Measurements from ENCODE around the gene FCHO2.

The FCHO2 gene

GRCh38 chr5:73081093-73081492 lies 125.3 kb downstream of the FCHO2 start:
- Histone ChIP-seq H3K36me3 (replicated peaks) (peaks cover 3% of the 10 kb centered on the region; the same call in 1 of the 2 replicates), H3K27me3 (ENCODE audit: low read depth) (no peaks in the 10 kb centered on the region), H3K4me3 (no peak overlapping the region), H3K9me3 (no peaks in the 10 kb centered on the region), H3K4me1 (no peaks in the 10 kb centered on the region)
- no peak for DNase-seq (ENCODE audit: low spot score in 2 of 2)
- in situ Hi-C loops (cut with MboI; ENCODE audit: low sequenced_read_pairs) = no loop called here

- Histone ChIP-seq H3K36me3 (replicated peaks) (peaks cover 3% of the 10 kb centered on the region; the same call in 1 of the 2 replicates), H3K4me3 (no peak overlapping the region), H3K4me1 (no peaks in the 10 kb centered on the region), H3K9me3 (no peaks in the 10 kb centered on the region), H3K27me3 (ENCODE audit: low read depth) (no peaks in the 10 kb centered on the region)
- in situ Hi-C loops (cut with MboI; ENCODE audit: low sequenced_read_pairs) = no loop called here
- DNase-seq (ENCODE audit: low spot score in 2 of 2) = no peak
Measured at GRCh38 chr5:73088026-73088425, 132.2 kb downstream of the FCHO2 start.

- no peaks in the 10 kb centered on the region for H3K4me1 ChIP-seq
- peaks cover 6% of the 10 kb centered on the region; the same call in 1 of the 2 replicates for H3K9me3 ChIP-seq
- no peak for DNase-seq (ENCODE audit: low spot score in 2 of 2)
- H3K27me3 ChIP-seq (ENCODE audit: low read depth) = no peaks in the 10 kb centered on the region
- in situ Hi-C loops (cut with MboI; ENCODE audit: low sequenced_read_pairs) = no loop called here
- no peaks in the 10 kb centered on the region for H3K36me3 ChIP-seq (replicated peaks)
- H3K4me3 ChIP-seq = no peak overlapping the region
Measured at GRCh38 chr5:73093943-73094342, 138.1 kb downstream of the FCHO2 start.

- in situ Hi-C loops (cut with MboI; ENCODE audit: low sequenced_read_pairs) = no loop called here
- Histone ChIP-seq H3K36me3 (replicated peaks) (no peaks in the 10 kb centered on the region), H3K4me3 (no peak overlapping the region), H3K27me3 (ENCODE audit: low read depth) (no peaks in the 10 kb centered on the region), H3K4me1 (no peaks in the 10 kb centered on the region), H3K9me3 (peaks cover 6% of the 10 kb centered on the region; the same call in 1 of the 2 replicates)
- DNase-seq (ENCODE audit: low spot score in 2 of 2) = no peak
Measured at GRCh38 chr5:73094415-73094814, 138.6 kb downstream of the FCHO2 start.

DNA sequence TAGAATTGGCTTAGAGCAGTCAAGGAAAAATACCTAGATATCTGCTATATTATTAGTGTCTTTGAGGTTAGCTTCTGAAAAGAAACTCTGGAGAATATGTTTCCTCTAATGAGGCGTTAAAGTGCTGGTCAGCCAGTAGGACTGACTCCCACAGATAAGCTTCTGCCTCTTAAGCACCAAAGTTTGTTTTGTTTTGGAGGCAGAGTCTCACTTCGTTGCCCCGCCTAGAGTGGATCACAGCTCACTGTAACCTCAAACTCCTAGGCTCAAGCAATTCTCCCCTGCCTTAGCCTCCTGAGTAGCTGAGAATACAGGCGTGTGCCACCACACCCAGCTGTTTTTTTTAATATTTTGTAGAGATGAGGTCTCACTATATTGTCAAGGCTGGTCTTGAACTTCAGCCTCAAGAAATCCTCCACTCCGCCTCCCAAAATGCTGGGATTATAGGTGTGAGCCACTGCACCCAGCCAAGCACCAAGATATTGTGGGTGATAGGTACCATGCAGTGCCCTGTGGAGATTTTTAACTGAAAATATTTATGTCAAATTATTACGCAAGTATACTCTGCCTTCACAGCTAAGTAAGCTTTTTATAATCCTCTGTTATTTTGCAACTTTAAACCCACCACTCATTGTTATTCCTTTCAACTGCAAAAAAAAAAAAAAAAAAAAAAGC lies 139.9 kb downstream of the FCHO2 start:
- in situ Hi-C loops (cut with MboI; ENCODE audit: low sequenced_read_pairs) = no loop called here
- H3K4me3 ChIP-seq = no peak overlapping the region
- no peak for DNase-seq (ENCODE audit: low spot score in 2 of 2)
- H3K9me3 ChIP-seq = peaks cover 6% of the 10 kb centered on the region; the same call in 1 of the 2 replicates
- H3K36me3 ChIP-seq (replicated peaks) = no peaks in the 10 kb centered on the region
- H3K4me1 ChIP-seq = no peaks in the 10 kb centered on the region
- H3K27me3 ChIP-seq (ENCODE audit: low read depth) = no peaks in the 10 kb centered on the region; the same call in 1 of the 2 replicates

GRCh38 chr5:73096239-73096575 lies 140.4 kb downstream of the FCHO2 start:
- H3K9me3 ChIP-seq = peaks cover 6% of the 10 kb centered on the region; the same call in 1 of the 2 replicates
- in situ Hi-C loops (cut with MboI; ENCODE audit: low sequenced_read_pairs) = no loop called here
- H3K27me3 ChIP-seq (ENCODE audit: low read depth) = no peaks in the 10 kb centered on the region; the same call in 1 of the 2 replicates
- no peaks in the 10 kb centered on the region for H3K36me3 ChIP-seq (replicated peaks)
- no peaks in the 10 kb centered on the region for H3K4me1 ChIP-seq
- no peak for DNase-seq (ENCODE audit: low spot score in 2 of 2)
- H3K4me3 ChIP-seq = no peak overlapping the region

DNA sequence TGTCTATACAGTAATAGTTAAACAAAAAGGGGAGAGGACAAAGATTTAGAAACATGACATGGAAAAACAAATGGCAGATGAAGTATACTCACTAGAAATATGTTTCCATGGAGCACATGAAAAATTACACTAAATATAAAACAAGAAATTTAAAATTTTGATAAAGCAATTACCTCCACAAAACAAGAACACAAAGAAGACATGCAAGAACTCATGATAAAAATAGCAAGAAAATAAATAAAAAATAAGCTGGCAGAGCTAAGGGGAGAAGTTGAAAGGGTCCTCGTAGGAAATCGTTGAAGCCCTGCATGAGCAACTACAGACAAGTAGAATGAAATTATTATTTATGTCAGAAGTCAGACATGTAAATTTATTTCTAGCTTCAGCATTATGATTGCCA lies 141.9 kb downstream of the FCHO2 start:
- Histone ChIP-seq H3K4me3 (no peak overlapping the region), H3K4me1 (no peaks in the 10 kb centered on the region), H3K9me3 (peaks cover 6% of the 10 kb centered on the region; the same call in 1 of the 2 replicates), H3K27me3 (ENCODE audit: low read depth) (no peaks in the 10 kb centered on the region; the same call in 1 of the 2 replicates), H3K36me3 (replicated peaks) (no peaks in the 10 kb centered on the region)
- no peak for DNase-seq (ENCODE audit: low spot score in 2 of 2)
- in situ Hi-C loops (cut with MboI; ENCODE audit: low sequenced_read_pairs) = no loop called here

DNA sequence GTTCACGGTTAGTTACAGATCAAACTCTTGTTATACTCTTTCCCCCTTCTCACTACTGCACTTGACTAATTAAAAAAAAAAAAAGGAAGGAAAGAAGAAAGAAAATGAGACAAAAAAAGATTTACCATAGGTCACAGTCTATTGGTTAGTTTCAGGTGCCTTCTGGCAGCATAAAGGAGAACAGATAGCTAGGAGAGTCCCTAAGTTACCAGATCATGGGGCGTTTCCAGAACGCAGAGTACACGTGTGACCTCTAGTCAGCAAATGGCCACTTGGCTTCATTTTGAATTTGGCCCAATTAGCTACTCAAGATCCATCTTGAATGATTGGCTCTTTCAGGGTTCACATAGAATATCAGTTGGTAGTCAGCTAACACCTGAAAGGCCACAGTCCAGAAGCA lies 144.3 kb downstream of the FCHO2 start:
- in situ Hi-C loops (cut with MboI; ENCODE audit: low sequenced_read_pairs) = no loop called here
- no peaks in the 10 kb centered on the region; the same call in 1 of the 2 replicates for H3K27me3 ChIP-seq (ENCODE audit: low read depth)
- H3K36me3 ChIP-seq (replicated peaks) = no peaks in the 10 kb centered on the region
- no peak overlapping the region for H3K4me3 ChIP-seq
- H3K4me1 ChIP-seq = no peaks in the 10 kb centered on the region
- DNase-seq (ENCODE audit: low spot score in 2 of 2) = no peak
- H3K9me3 ChIP-seq = peaks cover 6% of the 10 kb centered on the region; the same call in 1 of the 2 replicates

DNA sequence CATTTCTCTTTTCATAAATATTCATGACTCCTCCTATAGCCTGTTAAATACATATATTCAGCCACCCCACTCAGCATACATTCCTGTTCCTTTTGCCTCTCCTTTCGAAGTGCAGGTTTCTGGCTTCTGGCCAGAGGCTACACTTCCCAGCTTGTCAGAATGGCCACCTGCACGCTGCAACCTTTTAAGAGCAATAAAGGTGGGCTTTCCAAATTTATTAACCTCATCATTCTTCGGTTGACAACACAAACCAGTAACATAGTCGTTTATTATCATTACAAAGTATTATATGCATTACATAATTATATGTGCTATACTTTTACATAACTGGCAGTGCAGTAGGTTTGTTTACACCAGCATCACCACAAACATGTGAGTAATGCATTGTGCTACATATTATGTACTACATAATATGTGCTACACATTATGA lies 148.0 kb downstream of the FCHO2 start:
- Histone ChIP-seq H3K9me3 (no peaks in the 10 kb centered on the region), H3K27me3 (ENCODE audit: low read depth) (no peaks in the 10 kb centered on the region; the same call in 1 of the 2 replicates), H3K4me1 (no peaks in the 10 kb centered on the region), H3K36me3 (replicated peaks) (no peaks in the 10 kb centered on the region), H3K4me3 (no peak overlapping the region)
- in situ Hi-C loops (cut with MboI; ENCODE audit: low sequenced_read_pairs) = no loop called here
- DNase-seq (ENCODE audit: low spot score in 2 of 2) = no peak

- no peaks in the 10 kb centered on the region for H3K36me3 ChIP-seq (replicated peaks)
- H3K9me3 ChIP-seq = no peaks in the 10 kb centered on the region
- no peak overlapping the region for H3K4me3 ChIP-seq
- no peaks in the 10 kb centered on the region; the same call in 1 of the 2 replicates for H3K27me3 ChIP-seq (ENCODE audit: low read depth)
- no peaks in the 10 kb centered on the region for H3K4me1 ChIP-seq
- in situ Hi-C loops (cut with MboI; ENCODE audit: low sequenced_read_pairs) = no loop called here
- DNase-seq (ENCODE audit: low spot score in 2 of 2) = no peak
Measured at GRCh38 chr5:73104326-73104725, 148.5 kb downstream of the FCHO2 start.

- in situ Hi-C loops (cut with MboI; ENCODE audit: low sequenced_read_pairs) = no loop called here
- Histone ChIP-seq H3K36me3 (replicated peaks) (no peaks in the 10 kb centered on the region), H3K9me3 (no peaks in the 10 kb centered on the region), H3K4me1 (no peaks in the 10 kb centered on the region), H3K27me3 (ENCODE audit: low read depth) (no peaks in the 10 kb centered on the region), H3K4me3 (no peak overlapping the region)
- DNase-seq (ENCODE audit: low spot score in 2 of 2) = no peak
Measured at GRCh38 chr5:73106335-73106734, 150.5 kb downstream of the FCHO2 start.

GRCh38 chr5:73110190-73110589 lies 154.3 kb downstream of the FCHO2 start:
- Histone ChIP-seq H3K4me1 (no peaks in the 10 kb centered on the region), H3K4me3 (no peak overlapping the region), H3K27me3 (ENCODE audit: low read depth) (no peaks in the 10 kb centered on the region), H3K36me3 (replicated peaks) (no peaks in the 10 kb centered on the region), H3K9me3 (no peaks in the 10 kb centered on the region; the same call in 1 of the 2 replicates)
- in situ Hi-C loops (cut with MboI; ENCODE audit: low sequenced_read_pairs) = no loop called here
- no peak for DNase-seq (ENCODE audit: low spot score in 2 of 2)

DNA sequence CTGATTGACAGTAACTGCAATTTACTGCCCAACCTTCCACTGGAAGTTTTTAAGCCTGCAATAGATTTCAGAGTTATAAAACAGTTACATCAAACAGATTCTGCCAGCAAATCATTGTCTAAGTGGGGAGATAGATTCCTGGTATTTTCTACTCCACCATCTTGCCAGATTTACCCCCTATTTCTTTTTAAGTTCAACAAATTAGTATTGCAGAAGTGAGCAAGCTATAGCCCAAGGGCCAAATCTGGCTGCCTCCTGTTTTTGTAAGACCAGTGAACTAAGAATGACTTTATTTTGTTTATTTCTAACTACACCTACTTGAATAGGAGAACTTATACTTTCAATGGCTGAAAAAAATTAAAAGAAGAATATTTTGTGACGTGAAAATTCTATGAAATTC lies 155.7 kb downstream of the FCHO2 start:
- Histone ChIP-seq H3K36me3 (replicated peaks) (no peaks in the 10 kb centered on the region), H3K27me3 (ENCODE audit: low read depth) (peaks cover 3% of the 10 kb centered on the region; the same call in 1 of the 2 replicates), H3K4me1 (no peaks in the 10 kb centered on the region), H3K9me3 (no peaks in the 10 kb centered on the region; the same call in 1 of the 2 replicates), H3K4me3 (no peak overlapping the region)
- in situ Hi-C loops (cut with MboI; ENCODE audit: low sequenced_read_pairs) = no loop called here
- no peak for DNase-seq (ENCODE audit: low spot score in 2 of 2)

- H3K9me3 ChIP-seq = no peaks in the 10 kb centered on the region; the same call in 1 of the 2 replicates
- H3K27me3 ChIP-seq (ENCODE audit: low read depth) = peaks cover 4% of the 10 kb centered on the region; the same call in 1 of the 2 replicates
- no peaks in the 10 kb centered on the region for H3K4me1 ChIP-seq
- no peaks in the 10 kb centered on the region for H3K36me3 ChIP-seq (replicated peaks)
- H3K4me3 ChIP-seq = no peak overlapping the region
- no peak for DNase-seq (ENCODE audit: low spot score in 2 of 2)
- in situ Hi-C loops (cut with MboI; ENCODE audit: low sequenced_read_pairs) = no loop called here
Measured at GRCh38 chr5:73112359-73112758, 156.5 kb downstream of the FCHO2 start.

Data from HAP-1 (cell line).